IMR-90 (cell line): ENCODE results near the gene NLGN4X. TPM values are rescaled to one million over a fixed set of nuclear protein-coding genes. Genes with fewer than 3 reads are reported as not detected.

ENCODE experiments used
- ATAC-seq: fragments of 200-7000 bp; cut with Tn5 transposase; 2 replicates; pipeline ENCODE4 v1.9.1; 2020; ENCODE audit warnings: low read depth, mild to moderate bottlenecking, moderate library complexity
- BruUV-seq: library from RNA; stranded (reverse); fragments of 400-500 nt; replicated peaks from 2 replicates; lab custom pipeline; 2021; lab: Mats Ljungman, UMichigan
- CTCF ChIA-PET: fragments of 300-600 bp; formaldehyde crosslinking; extraction: SDS; loops from one replicate; lab custom pipeline; 2021; ENCODE audit warnings: antibody characterized with exemption; lab: Yijun Ruan, JAX
- POLR2A ChIA-PET: fragments of 300-600 bp; sonication (Branson Sonifier 250); formaldehyde crosslinking; loops from one replicate; lab custom pipeline; 2022; ENCODE audit warnings: antibody characterized with exemption; ENCODE audit not compliant: unreplicated experiment; lab: Charles Lee
- DNase-seq: peaks from one replicate; pipeline ENCODE4 v3.0.0; 2013
- H2AFZ ChIP-seq: replicated peaks from 2 replicates; pipeline ENCODE3; 2013; ENCODE audit warnings: low read length, mild to moderate bottlenecking; ENCODE audit not compliant: poor library complexity
- H2AK5ac ChIP-seq: 2 replicates; pipeline ENCODE4 v1.6.1; 2013; ENCODE audit warnings: low read depth, low read length, inconsistent platforms
- H2AK9ac ChIP-seq: replicated peaks from 2 replicates; pipeline ENCODE3; 2013; ENCODE audit warnings: mild to moderate bottlenecking, low read depth, low read length, moderate library complexity; ENCODE audit not compliant: poor library complexity
- H2BK120ac ChIP-seq: 2 replicates; pipeline ENCODE4 v1.6.1; 2013; ENCODE audit warnings: low read depth, low read length, inconsistent platforms
- H2BK15ac ChIP-seq: 3 replicates; pipeline ENCODE4 v1.6.1; 2013; ENCODE audit warnings: low read depth, low read length, inconsistent platforms
- H2BK20ac ChIP-seq: 2 replicates; pipeline ENCODE4 v1.6.1; 2013; ENCODE audit warnings: low read depth, mild to moderate bottlenecking, inconsistent platforms, low read length, moderate library complexity
- H2BK5ac ChIP-seq: 2 replicates; pipeline ENCODE4 v1.6.1; 2013; ENCODE audit warnings: mild to moderate bottlenecking, low read depth, low read length, inconsistent platforms; ENCODE audit not compliant: poor library complexity, severe bottlenecking
- H3K14ac ChIP-seq: replicated peaks from 2 replicates; pipeline ENCODE4 v1.6.1; 2013; ENCODE audit warnings: low read depth, low read length, inconsistent platforms
- H3K18ac ChIP-seq: 2 replicates; pipeline ENCODE4 v1.6.1; 2013; ENCODE audit warnings: low read depth, low read length, control low read depth
- H3K23ac ChIP-seq: 2 replicates; pipeline ENCODE4 v1.6.1; 2013; ENCODE audit warnings: low read depth, low read length, inconsistent platforms
- H3K27ac ChIP-seq: 2 replicates; pipeline ENCODE4 v1.5.1; 2013; ENCODE audit warnings: mild to moderate bottlenecking, control low read depth, low read length; ENCODE audit not compliant: insufficient read depth
- H3K27me3 ChIP-seq: 2 replicates; pipeline ENCODE4 v1.6.1; 2013; ENCODE audit warnings: low read length; ENCODE audit not compliant: control insufficient read depth, insufficient read depth
- H3K36me3 ChIP-seq: 2 replicates; pipeline ENCODE4 v1.6.1; 2013; ENCODE audit warnings: low read length, mixed read lengths; ENCODE audit not compliant: control insufficient read depth, insufficient read depth
- H3K4ac ChIP-seq: 2 replicates; pipeline ENCODE4 v1.6.1; 2013; ENCODE audit warnings: low read depth, low read length, inconsistent platforms
- H3K4me1 ChIP-seq: 2 replicates; pipeline ENCODE4 v1.6.1; 2013; ENCODE audit warnings: low read length, mixed read lengths; ENCODE audit not compliant: control insufficient read depth, insufficient read depth
- H3K4me2 ChIP-seq: 2 replicates; pipeline ENCODE4 v1.6.1; 2013; ENCODE audit warnings: low read depth, mild to moderate bottlenecking, control low read depth, low read length, moderate library complexity
- H3K4me3 ChIP-seq: 2 replicates; pipeline ENCODE4 v1.5.1; 2013; ENCODE audit warnings: low read depth, mild to moderate bottlenecking, control low read depth, low read length, moderate library complexity; ENCODE audit not compliant: insufficient read depth
- H3K56ac ChIP-seq: 2 replicates; pipeline ENCODE4 v1.6.1; 2013; ENCODE audit warnings: low read length, inconsistent platforms; ENCODE audit not compliant: insufficient read depth; ENCODE audit errors: extremely low read depth
- H3K79me1 ChIP-seq, 2 experiments: 2 replicates each; pipeline ENCODE4 v1.6.1; 2013; ENCODE audit warnings: low read length in 2 of 2, inconsistent platforms in 1 of 2, low read depth in 1 of 2
- H3K9ac ChIP-seq: 2 replicates; pipeline ENCODE4 v1.6.1; 2013; ENCODE audit warnings: low read depth, low read length, control low read depth
- H3K9me1 ChIP-seq: 2 replicates; pipeline ENCODE4 v1.6.1; 2013; ENCODE audit warnings: low read length, inconsistent platforms; ENCODE audit not compliant: insufficient read depth
- H3K9me3 ChIP-seq: 2 replicates; pipeline ENCODE4 v1.6.1; 2013; ENCODE audit warnings: low read length; ENCODE audit not compliant: control insufficient read depth, insufficient read depth
- H4K20me1 ChIP-seq: 2 replicates; pipeline ENCODE4 v1.6.1; 2013; ENCODE audit warnings: low read length, inconsistent platforms; ENCODE audit not compliant: insufficient read depth
- H4K5ac ChIP-seq: 2 replicates; pipeline ENCODE4 v1.6.1; 2013; ENCODE audit warnings: mild to moderate bottlenecking, low read depth, low read length, control low read depth
- H4K8ac ChIP-seq, 2 experiments: 2 replicates each; pipeline ENCODE4 v1.6.1; 2013; ENCODE audit warnings: low read depth in 2 of 2, low read length in 2 of 2, control low read depth in 1 of 2, inconsistent platforms in 1 of 2
- H4K91ac ChIP-seq: 2 replicates; pipeline ENCODE4 v1.6.1; 2013; ENCODE audit warnings: low read depth, low read length, inconsistent platforms; ENCODE audit not compliant: insufficient read depth
- BHLHE40 ChIP-seq: fragments of 150-350 bp; IDR thresholded peaks from 2 replicates; pipeline ENCODE4 v1.6.1; 2016; ENCODE audit warnings: mild to moderate bottlenecking, low read depth, low read length
- NFE2L2 ChIP-seq: fragments of 150-350 bp; IDR thresholded peaks from 2 replicates; pipeline ENCODE4 v1.6.1; 2016; ENCODE audit warnings: low read depth, mild to moderate bottlenecking, low read length
- RFX5 ChIP-seq: IDR thresholded peaks from 2 replicates; pipeline ENCODE4 v1.8.0; 2012; ENCODE audit warnings: low read depth, mild to moderate bottlenecking, low read length, moderate library complexity
- dilution Hi-C: fragments of 300-500 bp; cut with HindIII; formaldehyde crosslinking; loops from one replicate; pipeline ENCODE4 v1.14.3; 2018; ENCODE audit warnings: low sequenced_read_pairs; ENCODE audit not compliant: unreplicated experiment
- in situ Hi-C: fragments of 300-500 bp; cut with MboI; formaldehyde crosslinking; loops from 3 replicates; pipeline ENCODE4 v1.14.3; 2019; ENCODE audit warnings: low sequenced_read_pairs, inconsistent platforms, mixed read lengths
- intact Hi-C: fragments of 100-400 bp; cut with micrococcal nuclease; formaldehyde crosslinking; loops from 2 replicates; pipeline ENCODE4 v1.10.0; 2022
- polyA plus RNA-seq, 3 experiments: library from polyadenylated mRNA; depleted of rRNA; stranded (reverse); fragments of >200 nt; gene quantifications; 2 replicates each; pipeline ENCODE4 v1.2.3, GENCODE V29; 2012; ENCODE audit warnings: low replicate concordance in 1 of 3
- total RNA-seq: library from RNA; depleted of rRNA; stranded (reverse); fragments of >200 nt; gene quantifications from 2 replicates; pipeline ENCODE4 v1.2.3, GENCODE V29; 2012

NLGN4X gene
- total and polyA plus RNA-seq, 2 of the 4 experiments (the other 2 are of a cell fraction) = not detected

DNA sequence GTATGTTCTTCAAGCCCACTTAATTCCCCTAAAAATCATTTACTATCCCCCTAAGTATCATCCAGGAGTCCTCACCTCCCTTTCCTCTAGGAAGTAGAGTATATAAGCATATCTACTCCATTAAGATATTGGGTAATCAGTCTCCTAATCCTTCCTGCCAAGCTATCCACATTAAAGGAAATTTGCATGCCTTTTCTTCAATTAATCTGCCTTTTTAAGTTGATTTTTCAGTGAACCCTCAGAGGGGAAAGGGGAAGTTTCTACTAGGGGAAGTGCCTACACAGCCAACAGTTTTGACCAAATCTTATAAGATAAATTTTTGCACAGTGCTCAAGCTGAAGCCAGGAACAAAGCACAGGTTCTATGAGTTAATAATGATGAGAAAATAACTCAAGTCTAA lies 222.8 kb downstream of the NLGN4X start:
- Histone ChIP-seq H3K23ac (no peak overlapping the region), H2AFZ (no peak overlapping the region), H3K56ac (no peak overlapping the region), H3K4ac (no peak overlapping the region), H3K27ac (no peak overlapping the region), H2BK120ac (no peak overlapping the region), H4K8ac (no peak overlapping the region), H2BK20ac (no peak overlapping the region), H3K18ac (no peak overlapping the region), H4K20me1 (no peaks in the 10 kb centered on the region), H3K14ac (no peak overlapping the region), H3K27me3 (no peaks in the 10 kb centered on the region), H3K9ac (no peak overlapping the region), H3K4me2 (no peak overlapping the region), H4K91ac (no peak overlapping the region), H2AK9ac (no peak overlapping the region), H3K36me3 (no peaks in the 10 kb centered on the region), H2AK5ac (no peak overlapping the region), H3K4me1 (no peaks in the 10 kb centered on the region), H2BK5ac (no peak overlapping the region), H2BK15ac (no peak overlapping the region), H3K9me3 (0 out of 2 replicates have a peak, but pooled peaks cover 5% of the 10 kb centered on the region), H3K4me3 (no peak overlapping the region), H3K79me1 (no peaks in the 10 kb centered on the region), H3K9me1 (no peaks in the 10 kb centered on the region), H4K5ac (no peak overlapping the region)
- intact Hi-C loops (no loop called here), in situ Hi-C loops (no loop called here), dilution Hi-C loops (no loop called here)
- ATAC-seq (no peak), DNase-seq (no peak)
- POLR2A ChIA-PET = no interaction called here
- BruUV-seq = no TSS peak
- TF ChIP-seq BHLHE40 = no peak
- no peak for TF ChIP-seq NFE2L2
- no peak for TF ChIP-seq RFX5
- CTCF ChIA-PET = no interaction called here
